ENCODE data around the gene LINC00237. TPM values are rescaled to one million over a fixed set of nuclear protein-coding genes. Genes with fewer than 3 reads are reported as not detected.

Gene LINC00237
- total and polyA plus RNA-seq, 2 donors (not counting 1 experiment from before 2014, with no cell fraction given) = 0.07 TPM; not detected in 1

DNA sequence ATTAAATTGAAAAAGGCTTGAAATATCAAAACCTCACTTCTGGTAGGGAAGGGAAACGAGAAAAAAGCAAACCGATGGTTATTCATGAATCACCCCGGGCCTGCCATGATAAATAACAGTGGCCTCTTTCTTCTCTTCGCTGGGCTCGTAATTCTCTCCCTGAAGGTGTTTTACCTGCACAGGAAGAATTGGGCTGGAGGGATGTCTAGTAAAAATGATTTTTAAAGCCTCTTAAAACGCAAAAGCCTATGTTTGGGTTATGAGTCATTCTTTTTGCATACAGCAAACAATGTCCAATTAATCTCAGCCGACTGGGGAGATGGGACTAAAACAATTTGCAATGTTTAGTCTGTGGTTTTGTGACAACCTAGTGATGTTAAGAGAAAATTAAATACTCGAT, 16.8 kb downstream of the LINC00237 start:
- TF ChIP-seq, protein P1, sequence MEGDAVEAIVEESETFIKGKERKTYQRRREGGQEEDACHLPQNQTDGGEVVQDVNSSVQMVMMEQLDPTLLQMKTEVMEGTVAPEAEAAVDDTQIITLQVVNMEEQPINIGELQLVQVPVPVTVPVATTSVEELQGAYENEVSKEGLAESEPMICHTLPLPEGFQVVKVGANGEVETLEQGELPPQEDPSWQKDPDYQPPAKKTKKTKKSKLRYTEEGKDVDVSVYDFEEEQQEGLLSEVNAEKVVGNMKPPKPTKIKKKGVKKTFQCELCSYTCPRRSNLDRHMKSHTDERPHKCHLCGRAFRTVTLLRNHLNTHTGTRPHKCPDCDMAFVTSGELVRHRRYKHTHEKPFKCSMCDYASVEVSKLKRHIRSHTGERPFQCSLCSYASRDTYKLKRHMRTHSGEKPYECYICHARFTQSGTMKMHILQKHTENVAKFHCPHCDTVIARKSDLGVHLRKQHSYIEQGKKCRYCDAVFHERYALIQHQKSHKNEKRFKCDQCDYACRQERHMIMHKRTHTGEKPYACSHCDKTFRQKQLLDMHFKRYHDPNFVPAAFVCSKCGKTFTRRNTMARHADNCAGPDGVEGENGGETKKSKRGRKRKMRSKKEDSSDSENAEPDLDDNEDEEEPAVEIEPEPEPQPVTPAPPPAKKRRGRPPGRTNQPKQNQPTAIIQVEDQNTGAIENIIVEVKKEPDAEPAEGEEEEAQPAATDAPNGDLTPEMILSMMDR (IDR thresholded peaks at IDR 0.05) = no peak
- no peak for TF ChIP-seq EZH2 (IDR thresholded peaks at IDR 0.05; ENCODE audit: borderline replicate concordance, insufficient read depth, low read depth, low read length, poor library complexity, severe bottlenecking)
- H3K36me3 ChIP-seq (replicated peaks in 1 of 2; ENCODE audit: control extremely low read depth in 1 of 2, control insufficient read depth in 1 of 2, extremely low read depth in 1 of 2, insufficient read depth in 2 of 2, low read length in 1 of 2) = no peaks in the 10 kb centered on the region
- H3K27ac ChIP-seq (ENCODE audit: low read length in 2 of 2) = no peak overlapping the region
- H4K20me1 ChIP-seq (ENCODE audit: control insufficient read depth, insufficient read depth, low read length, poor library complexity, severe bottlenecking) = no peaks in the 10 kb centered on the region
- ChIA-PET POLR2A (no interaction called here), CTCF (no interaction called here)
- H3K9me3 ChIP-seq (ENCODE audit: control extremely low read depth in 1 of 3, control insufficient read depth in 2 of 3, insufficient read depth in 1 of 3, low read length in 2 of 3) = peaks cover 0 to 5% (median 0%) of the 10 kb centered on the region in 3 donors
- H3K4me2 ChIP-seq (replicated peaks; ENCODE audit: low read depth, low read length, poor library complexity, severe bottlenecking) = no peak overlapping the region
- no peaks in the 10 kb centered on the region for H3K79me2 ChIP-seq (ENCODE audit: control insufficient read depth, insufficient read depth, low read length)
- no peak overlapping the region for H2AFZ ChIP-seq (ENCODE audit: insufficient read depth, low read depth, low read length, poor library complexity, severe bottlenecking)
- peaks cover 55% of the 10 kb centered on the region for H3K27me3 Mint-ChIP-seq
- no peak overlapping the region for H3K27ac Mint-ChIP-seq
- DNase-seq (no peak), ATAC-seq (ENCODE audit: low read depth) (no peak)
- H3K9me3 Mint-ChIP-seq (ENCODE audit: insufficient read depth) = no peaks in the 10 kb centered on the region
- H3K4me1 ChIP-seq (ENCODE audit: control insufficient read depth in 2 of 2, insufficient read depth in 2 of 2, low read length in 2 of 2) = peaks cover 9 to 15% of the 10 kb centered on the region in 2 donors
- no peak overlapping the region for H3K4me3 Mint-ChIP-seq
- peaks cover 11% of the 10 kb centered on the region for H3K4me1 Mint-ChIP-seq
- H3K4me3 ChIP-seq (ENCODE audit: control extremely low read depth in 1 of 5, extremely low read depth in 1 of 5, insufficient read depth in 1 of 5, low read depth in 2 of 5, low read length in 4 of 5) = no peak overlapping the region
- H3K27me3 ChIP-seq (replicated peaks in 1 of 4; ENCODE audit: control extremely low read depth in 1 of 4, control insufficient read depth in 3 of 4, insufficient read depth in 4 of 4, low read length in 3 of 4) = peaks cover 0 to 46% (median 30%) of the 10 kb centered on the region in 4 experiments
- intact Hi-C loops (cut with micrococcal nuclease) = no loop called here
- H3K9ac ChIP-seq (ENCODE audit: low read length) = no peak overlapping the region
- 74% methylated on average over 3 of the region's 8 CpGs for WGBS (ENCODE audit: insufficient coverage)

DNA sequence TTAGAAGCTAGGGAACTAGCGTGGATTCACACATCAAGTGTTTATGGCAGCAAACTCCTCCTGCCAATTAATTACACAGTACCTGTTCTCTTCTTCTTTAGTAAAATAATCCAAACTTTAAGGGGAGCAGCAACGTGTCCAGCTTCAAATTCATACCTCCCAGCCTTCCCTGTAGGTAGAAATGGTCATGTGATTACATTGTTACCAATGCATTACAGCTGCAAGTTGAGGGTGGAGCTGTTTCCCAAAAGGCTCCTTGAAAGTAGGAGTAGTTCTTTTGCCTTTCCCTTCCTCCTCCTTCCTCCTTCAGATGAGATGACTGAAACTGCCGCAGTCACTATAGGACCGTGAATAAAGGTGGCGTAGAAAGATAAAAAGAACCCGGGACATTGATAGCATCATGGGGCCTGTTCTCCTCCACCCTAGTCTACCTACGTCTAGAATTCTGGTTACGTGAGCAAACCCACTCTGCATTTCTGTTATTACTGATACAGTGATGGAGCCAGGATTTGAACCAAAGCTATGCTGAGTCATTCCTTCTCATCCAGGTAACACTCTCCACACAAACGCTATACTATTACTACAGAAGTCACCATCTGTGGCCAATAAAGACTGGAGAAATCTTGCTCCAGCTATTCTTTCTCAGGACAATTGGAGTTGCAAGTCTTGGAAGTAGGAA, 18.2 kb downstream of the LINC00237 start:
- H3K27ac ChIP-seq (ENCODE audit: low read length in 2 of 2) = no peak overlapping the region
- H2AFZ ChIP-seq (ENCODE audit: insufficient read depth, low read depth, low read length, poor library complexity, severe bottlenecking) = no peak overlapping the region
- intact Hi-C loops (cut with micrococcal nuclease) = no loop called here
- H3K4me3 Mint-ChIP-seq = no peak overlapping the region
- TF ChIP-seq EZH2 (IDR thresholded peaks at IDR 0.05; ENCODE audit: borderline replicate concordance, insufficient read depth, low read depth, low read length, poor library complexity, severe bottlenecking) = no peak
- TF ChIP-seq, protein P1 (IDR thresholded peaks at IDR 0.05) = no peak
- H4K20me1 ChIP-seq (ENCODE audit: control insufficient read depth, insufficient read depth, low read length, poor library complexity, severe bottlenecking) = no peaks in the 10 kb centered on the region
- H3K79me2 ChIP-seq (ENCODE audit: control insufficient read depth, insufficient read depth, low read length) = no peaks in the 10 kb centered on the region
- H3K27me3 ChIP-seq (replicated peaks in 1 of 4; ENCODE audit: control extremely low read depth in 1 of 4, control insufficient read depth in 3 of 4, insufficient read depth in 4 of 4, low read length in 3 of 4) = peaks cover 0 to 37% (median 25%) of the 10 kb centered on the region in 4 experiments
- peaks cover 11% of the 10 kb centered on the region for H3K4me1 Mint-ChIP-seq
- H3K9me3 Mint-ChIP-seq (ENCODE audit: insufficient read depth) = no peaks in the 10 kb centered on the region
- no peak overlapping the region for H3K4me2 ChIP-seq (replicated peaks; ENCODE audit: low read depth, low read length, poor library complexity, severe bottlenecking)
- DNase-seq (no peak), ATAC-seq (ENCODE audit: low read depth) (no peak)
- H3K27me3 Mint-ChIP-seq = peaks cover 50% of the 10 kb centered on the region
- WGBS (ENCODE audit: insufficient coverage) = 87% methylated on average over 6 of the region's 9 CpGs
- H3K9me3 ChIP-seq (ENCODE audit: control extremely low read depth in 1 of 3, control insufficient read depth in 2 of 3, insufficient read depth in 1 of 3, low read length in 2 of 3) = peaks cover 0 to 5% (median 0%) of the 10 kb centered on the region in 3 donors
- H3K4me3 ChIP-seq (ENCODE audit: control extremely low read depth in 1 of 5, extremely low read depth in 1 of 5, insufficient read depth in 1 of 5, low read depth in 2 of 5, low read length in 4 of 5) = no peak overlapping the region
- H3K4me1 ChIP-seq (ENCODE audit: control insufficient read depth in 2 of 2, insufficient read depth in 2 of 2, low read length in 2 of 2) = peaks cover 9 to 15% of the 10 kb centered on the region in 2 donors
- no peak overlapping the region for H3K27ac Mint-ChIP-seq
- CTCF ChIA-PET = no interaction called here
- H3K9ac ChIP-seq (ENCODE audit: low read length) = no peak overlapping the region
- POLR2A ChIA-PET = no interaction called here
- H3K36me3 ChIP-seq (replicated peaks in 1 of 2; ENCODE audit: control extremely low read depth in 1 of 2, control insufficient read depth in 1 of 2, extremely low read depth in 1 of 2, insufficient read depth in 2 of 2, low read length in 1 of 2) = no peaks in the 10 kb centered on the region

Data from B cell (primary cell).